ENCODE measurements around the gene OR8H3.
"Not testable (repeated sequence)": the region's sequence is repeated elsewhere in the genome, so short reads cannot be mapped to it uniquely, and the experiment has no call there.

Gene OR8H3, protein sequence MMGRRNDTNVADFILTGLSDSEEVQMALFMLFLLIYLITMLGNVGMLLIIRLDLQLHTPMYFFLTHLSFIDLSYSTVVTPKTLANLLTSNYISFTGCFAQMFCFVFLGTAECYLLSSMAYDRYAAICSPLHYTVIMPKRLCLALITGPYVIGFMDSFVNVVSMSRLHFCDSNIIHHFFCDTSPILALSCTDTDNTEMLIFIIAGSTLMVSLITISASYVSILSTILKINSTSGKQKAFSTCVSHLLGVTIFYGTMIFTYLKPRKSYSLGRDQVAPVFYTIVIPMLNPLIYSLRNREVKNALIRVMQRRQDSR

DNA sequence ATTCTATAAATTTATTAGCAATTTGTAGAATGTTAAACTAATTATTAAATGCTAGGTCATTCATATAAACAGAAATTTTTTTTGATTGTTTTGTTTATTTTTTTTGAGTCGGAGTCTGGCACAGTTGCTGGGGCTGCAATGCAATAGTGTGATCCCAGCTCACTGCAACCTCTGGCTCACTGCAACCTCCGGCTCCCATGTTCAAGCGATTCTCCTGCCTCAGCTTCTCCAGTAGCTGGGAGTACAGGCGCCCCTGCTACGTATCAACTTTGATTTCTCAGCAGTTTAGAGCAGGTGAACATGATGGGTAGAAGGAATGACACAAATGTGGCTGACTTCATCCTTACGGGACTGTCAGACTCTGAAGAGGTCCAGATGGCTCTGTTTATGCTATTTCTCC lies at the start of gene OR8H3:
Gene OR8H3 (plus strand): TSS at position 301 of the 400 bp plus-strand sequence. CDS start 0 bp downstream, at position 301.
- no peak for DNase-seq (ENCODE audit: low read depth)

DNA sequence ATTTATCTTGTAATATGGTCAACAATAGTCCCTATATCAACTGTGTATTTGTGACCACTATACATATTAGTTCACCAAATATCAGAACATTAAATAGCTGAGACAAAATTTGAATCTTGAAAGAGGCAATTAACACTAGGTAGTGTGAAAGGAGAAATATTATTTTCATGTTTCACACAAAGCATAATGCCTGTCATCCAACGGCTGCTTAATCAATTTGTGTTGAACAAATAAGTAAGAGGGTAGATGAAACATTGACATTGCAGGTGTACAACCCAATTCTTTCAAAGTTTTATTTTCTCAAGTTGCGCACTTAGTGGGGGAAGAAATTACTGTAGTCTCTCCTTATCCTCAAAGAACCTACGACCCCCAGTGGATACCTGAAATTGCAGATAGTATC lies 32.5 kb upstream of the OR8H3 start:
- no peak for DNase-seq (ENCODE audit: low read depth)

DNA sequence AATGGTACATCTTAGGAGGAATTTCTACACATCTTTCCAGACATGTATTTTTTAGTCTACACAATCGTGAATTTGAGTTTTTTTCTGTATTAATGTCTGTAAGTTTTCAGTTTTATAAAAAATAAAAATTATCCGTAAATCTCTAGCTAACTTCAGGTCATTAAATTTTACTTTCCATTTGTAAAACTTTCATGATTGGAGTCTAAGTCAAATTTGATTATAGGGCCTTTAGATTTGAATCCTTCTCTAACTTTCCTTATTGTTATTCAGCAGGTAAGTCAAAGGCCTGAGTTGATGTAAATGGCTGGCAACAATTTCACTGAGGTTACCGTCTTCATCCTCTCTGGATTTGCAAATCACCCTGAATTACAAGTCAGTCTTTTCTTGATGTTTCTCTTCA lies 29.2 kb upstream of the OR8H3 start, which contains the start of gene OR8I2:
Gene OR8I2 (plus strand): TSS at position 301 of the 400 bp plus-strand sequence. CDS start 0 bp downstream, at position 301.
- no peak for DNase-seq (ENCODE audit: low read depth)

DNA sequence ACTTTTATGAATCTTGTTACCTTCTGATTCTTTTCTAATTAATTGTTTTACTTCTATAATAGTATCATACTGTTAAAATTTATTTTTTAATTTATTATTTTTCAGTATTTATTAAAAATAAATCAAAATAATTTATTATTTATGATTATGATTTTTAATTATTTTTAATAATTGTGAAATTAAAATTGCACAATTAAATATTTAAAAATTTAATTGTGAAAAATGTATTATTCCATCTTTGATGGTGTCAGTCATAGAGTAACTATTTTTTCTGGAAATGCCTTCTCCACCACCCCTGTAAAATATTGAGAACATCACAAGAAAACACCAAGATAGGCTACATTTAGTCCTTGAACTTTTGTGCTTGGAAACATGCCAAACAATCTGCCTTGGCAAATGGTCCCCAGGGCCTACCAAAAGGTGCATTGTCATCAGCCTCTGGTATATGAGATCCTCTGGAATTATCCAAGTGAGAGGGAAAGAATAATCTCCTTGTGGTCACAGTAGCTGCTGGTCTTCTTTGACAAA lies 18.9 kb upstream of the OR8H3 start, which contains the start of gene OR8H2:
Gene OR8H2 (plus strand): TSS at position 478 of the 528 bp plus-strand sequence. CDS start 1,356 bp downstream, outside the sequence.
- no peak for DNase-seq (ENCODE audit: low read depth)

DNA sequence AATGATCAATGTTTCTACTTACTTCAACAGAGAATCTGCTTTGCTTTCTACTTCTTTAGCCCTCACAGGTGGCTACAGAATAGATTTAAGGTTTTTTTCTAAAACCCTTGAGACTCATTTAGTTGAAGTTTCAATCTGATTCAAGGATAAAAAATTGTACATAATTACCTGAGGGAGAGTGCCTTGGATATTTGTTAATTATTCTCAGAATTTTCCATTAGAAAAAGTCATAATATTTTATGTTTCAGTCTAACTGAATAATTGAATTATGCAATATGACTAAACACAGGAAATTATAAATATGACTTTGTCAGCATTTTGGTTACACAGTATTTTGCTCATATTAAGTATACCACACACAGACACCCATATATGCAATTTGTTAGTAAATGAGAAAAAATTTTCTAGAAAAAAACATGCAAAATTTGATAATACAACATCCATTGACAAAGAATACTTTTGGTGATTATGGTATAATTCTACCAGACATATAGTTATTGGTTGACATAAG lies 18.0 kb downstream of the OR8H3 start, which contains the start of gene OR8J3:
Gene OR8J3 (minus strand): TSS at position 51 of the 511 bp plus-strand sequence. CDS start 2,483 bp downstream, outside the sequence.
- no peak for DNase-seq (ENCODE audit: low read depth)

DNA sequence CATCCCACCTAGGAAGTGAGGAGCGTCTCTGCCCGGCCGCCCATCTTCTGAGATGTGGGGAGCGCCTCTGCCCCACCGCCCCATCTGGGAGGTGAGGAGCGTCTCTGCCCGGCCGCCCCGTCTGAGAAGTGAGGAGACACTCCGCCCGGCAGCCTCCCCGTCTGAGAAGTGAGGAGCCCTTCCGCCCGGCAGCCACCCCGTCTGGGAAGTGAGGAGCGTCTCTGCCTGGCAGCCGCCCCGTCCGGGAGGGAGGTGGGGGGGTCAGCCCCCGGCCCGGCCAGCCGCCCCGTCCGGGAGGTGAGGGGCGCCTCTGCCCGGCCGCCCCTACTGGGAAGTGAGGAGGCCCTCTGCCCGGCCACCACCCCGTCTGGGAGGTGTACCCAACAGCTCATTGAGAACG lies 21.5 kb downstream of the OR8H3 start:
- DNase-seq (ENCODE audit: low read depth) = not testable (repeated sequence)

DNA sequence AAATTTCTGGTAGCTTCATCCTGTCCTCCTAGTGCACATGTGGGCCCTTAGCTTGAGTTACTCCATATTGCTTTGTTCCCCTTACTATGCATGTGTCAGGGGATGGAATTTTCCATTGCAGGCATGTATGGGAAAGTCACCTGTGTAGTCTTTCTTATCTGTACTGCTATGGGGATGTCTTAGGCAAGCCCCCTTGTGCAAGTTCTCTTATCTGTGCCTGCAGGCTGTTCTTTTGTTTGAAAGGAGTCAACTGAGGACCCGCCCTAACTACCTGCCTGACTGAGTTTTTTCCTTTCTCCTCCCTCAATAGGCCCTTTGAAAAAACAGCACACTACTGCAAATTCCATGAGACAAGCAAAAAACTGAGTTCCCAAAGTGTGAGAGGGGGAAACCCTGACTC lies 29.2 kb downstream of the OR8H3 start:
- DNase-seq (ENCODE audit: low read depth) = no peak

DNA sequence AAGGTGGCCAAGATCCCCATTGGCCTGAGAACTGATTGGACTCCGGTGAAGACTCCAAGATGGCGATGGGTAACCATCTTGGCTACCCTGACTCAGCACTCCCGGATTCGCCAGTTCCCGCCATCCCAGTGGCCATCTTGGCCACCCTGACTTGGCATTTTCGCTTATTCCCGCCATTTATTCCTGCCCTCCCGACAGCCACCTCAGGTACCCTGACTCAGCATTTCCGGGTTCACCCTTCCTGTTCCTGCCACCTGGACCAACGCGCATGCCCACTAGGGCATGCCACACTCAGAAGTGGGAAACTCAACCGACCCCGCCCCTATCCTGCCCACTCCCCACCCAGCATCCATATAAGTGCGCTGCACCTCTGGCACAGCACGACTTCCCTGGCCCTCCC lies 30.2 kb downstream of the OR8H3 start:
- DNase-seq (ENCODE audit: low read depth) = no peak

DNA sequence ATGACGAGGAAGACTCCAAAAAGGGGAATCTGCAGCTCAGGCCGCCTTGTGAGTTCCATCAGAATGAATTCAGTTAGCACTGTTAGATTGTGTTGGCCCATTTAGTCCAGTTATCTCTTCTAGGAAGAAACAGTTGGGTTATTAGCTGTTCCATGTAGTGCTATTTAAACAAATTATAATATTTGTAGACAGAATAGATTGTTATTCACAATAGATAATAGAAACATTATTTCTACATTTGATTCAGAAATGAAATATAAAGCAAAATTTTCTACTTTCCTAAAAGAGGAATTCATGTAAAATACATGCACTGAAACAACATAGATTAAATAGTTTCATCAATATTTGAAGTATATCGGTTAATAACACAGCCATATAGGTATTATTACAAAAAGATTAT lies 38.0 kb downstream of the OR8H3 start, which contains the start of gene OR8K5:
Gene OR8K5 (minus strand): TSS at position 101 of the 400 bp plus-strand sequence. CDS start 0 bp downstream, at position 101.
- no peak for DNase-seq (ENCODE audit: low read depth)

DNA sequence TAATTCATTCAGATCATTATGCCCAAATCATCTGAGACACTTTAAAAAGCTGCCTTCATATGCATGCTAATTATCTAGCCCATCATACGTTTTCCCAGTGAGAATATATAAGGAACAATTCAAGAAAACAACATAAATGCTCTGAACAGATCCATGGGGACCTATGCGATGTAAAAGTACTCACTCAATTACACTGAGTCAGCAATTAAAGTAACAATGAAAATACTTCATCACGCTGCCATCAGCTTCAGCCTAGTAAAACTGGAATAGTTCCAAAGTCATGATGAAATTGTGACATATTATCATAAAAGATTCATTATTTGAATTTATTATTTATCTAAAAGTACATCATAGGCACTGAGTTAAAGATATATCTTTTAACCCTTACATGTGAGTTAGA lies 41.6 kb downstream of the OR8H3 start:
- no peak for DNase-seq (ENCODE audit: low read depth)

DNA sequence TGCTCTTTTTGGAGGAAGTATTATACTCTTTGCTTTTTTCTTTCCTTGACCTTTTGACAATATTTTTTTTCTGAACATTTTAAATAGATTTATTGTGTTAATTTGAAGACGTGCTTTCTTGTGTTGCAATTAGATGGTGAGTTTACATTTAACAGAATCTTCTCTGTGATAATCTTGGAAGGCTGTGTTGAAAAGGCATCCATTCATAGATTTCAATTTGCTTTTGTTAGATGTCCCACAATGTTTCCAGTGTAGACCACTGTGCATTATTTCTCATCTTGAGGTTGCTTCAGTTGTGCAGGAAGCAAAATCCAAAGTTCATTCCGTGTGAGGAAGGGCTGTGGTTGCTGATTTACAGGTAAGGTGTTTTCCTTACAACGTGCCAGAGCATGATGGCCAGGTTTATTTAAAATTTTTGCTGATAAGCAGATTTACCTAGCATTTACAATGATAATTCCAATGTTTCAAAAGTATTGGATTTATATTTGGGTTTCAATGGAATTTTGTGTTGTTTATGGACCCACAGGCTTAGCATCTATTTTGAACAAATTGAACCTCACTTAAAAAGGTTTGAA lies 50.2 kb downstream of the OR8H3 start:
- no peak for DNase-seq (ENCODE audit: low read depth)

Data from stimulated activated CD8-positive, alpha-beta memory T cell treated with anti-CD3 and anti-CD28 coated beads, Interleukin-15, amount 100 ng/mL, for 24 hours (primary cell).